NK-92 (cell line): ENCODE data around the gene FAM107A.

Source experiments
- DNase-seq: peaks from one replicate; lab custom pipeline; 2025; ENCODE audit not compliant: unreplicated experiment; lab: John Stamatoyannopoulos, UW

Gene FAM107A, protein sequence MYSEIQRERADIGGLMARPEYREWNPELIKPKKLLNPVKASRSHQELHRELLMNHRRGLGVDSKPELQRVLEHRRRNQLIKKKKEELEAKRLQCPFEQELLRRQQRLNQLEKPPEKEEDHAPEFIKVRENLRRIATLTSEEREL

GRCh38 chr3:58577269-58577821, at the start of gene FAM107A:
FAM107A (minus strand) TSS chr3:58577391; CDS start chr3:58569860, 7,531 bp downstream.
- no peak for DNase-seq

DNA sequence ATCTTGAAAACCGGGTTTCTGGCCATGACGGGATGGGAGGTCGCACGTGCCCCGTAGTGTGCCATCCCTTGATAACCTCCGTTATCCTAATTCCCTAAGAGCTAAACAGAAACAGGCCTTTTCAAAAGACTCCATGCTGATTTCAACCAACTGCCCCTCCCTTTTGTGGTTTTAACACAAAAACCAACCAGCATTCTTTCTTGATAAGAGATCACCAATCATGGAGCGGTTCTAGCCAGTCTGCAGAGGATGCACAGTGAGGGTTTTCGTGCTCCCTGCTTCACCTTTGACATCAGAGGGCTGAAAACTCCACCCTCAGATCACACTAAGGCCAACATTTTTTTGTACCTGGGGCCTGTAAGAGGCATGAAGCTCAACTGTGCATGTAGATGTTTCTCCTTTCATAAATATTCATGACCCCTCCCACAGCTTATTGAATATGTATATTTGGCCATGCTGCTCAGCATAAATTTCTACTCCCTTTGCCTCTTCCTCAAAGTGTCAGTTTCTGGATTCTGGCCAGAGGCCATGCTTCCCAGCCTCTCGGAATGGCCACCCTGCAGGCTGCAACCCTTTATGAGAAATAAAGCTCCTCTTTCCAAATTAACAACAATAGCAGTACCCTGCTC, 48.1 kb upstream of the FAM107A start:
- DNase-seq: no peak

- DNase-seq: no peak
These were observed 47.4 kb upstream of the FAM107A start for GRCh38 chr3:58624550-58624949.

DNA sequence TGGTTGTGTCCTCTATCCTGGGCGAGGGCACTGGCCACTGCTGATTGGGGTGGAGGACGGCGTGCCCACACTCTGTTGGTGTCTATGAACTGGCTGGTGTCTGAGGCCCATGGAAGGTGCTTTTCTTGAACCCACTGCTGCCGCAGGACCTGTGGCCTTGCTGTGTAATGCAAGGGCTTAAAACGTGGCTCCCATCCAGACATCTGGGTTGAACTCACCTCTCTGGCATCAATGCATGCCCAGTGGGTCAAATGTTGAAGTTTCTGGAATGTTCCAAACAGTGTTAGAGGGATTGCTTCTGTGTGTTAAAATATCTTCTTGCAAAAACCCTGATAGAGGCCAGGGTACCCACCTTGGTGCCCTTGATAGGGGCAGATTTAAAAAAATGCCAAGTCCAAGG, 46.8 kb upstream of the FAM107A start:
- no peak for DNase-seq

GRCh38 chr3:58623478-58623877, 46.3 kb upstream of the FAM107A start:
- no peak for DNase-seq

GRCh38 chr3:58622892-58623291, 45.7 kb upstream of the FAM107A start:
- no peak for DNase-seq

- DNase-seq: no peak
These were observed 45.2 kb upstream of the FAM107A start for GRCh38 chr3:58622436-58622835.

GRCh38 chr3:58621086-58621830, 44.1 kb upstream of the FAM107A start:
- DNase-seq: no peak

DNA sequence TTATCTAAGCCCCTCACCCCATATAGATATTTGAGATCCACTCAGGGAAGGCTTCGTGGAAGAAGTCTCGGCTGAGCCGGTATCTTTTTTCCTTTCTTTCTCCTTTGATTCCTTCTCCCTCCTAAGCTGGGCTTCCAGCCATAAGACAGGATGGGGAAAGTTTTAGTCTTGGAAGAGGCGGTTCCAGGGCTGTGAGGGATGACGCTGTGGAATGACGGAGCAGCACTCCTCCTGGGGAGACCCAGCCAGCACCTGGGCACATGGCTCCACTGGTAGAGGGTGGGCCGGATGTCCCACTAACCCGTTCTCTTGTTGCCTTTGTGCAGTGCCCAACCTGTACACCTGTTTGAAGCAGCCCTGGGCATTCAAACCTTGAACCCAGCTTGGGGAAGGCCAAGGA, 43.2 kb upstream of the FAM107A start:
- no peak for DNase-seq

- DNase-seq: no peak
These were observed 40.2 kb upstream of the FAM107A start for GRCh38 chr3:58617338-58617761.

DNA sequence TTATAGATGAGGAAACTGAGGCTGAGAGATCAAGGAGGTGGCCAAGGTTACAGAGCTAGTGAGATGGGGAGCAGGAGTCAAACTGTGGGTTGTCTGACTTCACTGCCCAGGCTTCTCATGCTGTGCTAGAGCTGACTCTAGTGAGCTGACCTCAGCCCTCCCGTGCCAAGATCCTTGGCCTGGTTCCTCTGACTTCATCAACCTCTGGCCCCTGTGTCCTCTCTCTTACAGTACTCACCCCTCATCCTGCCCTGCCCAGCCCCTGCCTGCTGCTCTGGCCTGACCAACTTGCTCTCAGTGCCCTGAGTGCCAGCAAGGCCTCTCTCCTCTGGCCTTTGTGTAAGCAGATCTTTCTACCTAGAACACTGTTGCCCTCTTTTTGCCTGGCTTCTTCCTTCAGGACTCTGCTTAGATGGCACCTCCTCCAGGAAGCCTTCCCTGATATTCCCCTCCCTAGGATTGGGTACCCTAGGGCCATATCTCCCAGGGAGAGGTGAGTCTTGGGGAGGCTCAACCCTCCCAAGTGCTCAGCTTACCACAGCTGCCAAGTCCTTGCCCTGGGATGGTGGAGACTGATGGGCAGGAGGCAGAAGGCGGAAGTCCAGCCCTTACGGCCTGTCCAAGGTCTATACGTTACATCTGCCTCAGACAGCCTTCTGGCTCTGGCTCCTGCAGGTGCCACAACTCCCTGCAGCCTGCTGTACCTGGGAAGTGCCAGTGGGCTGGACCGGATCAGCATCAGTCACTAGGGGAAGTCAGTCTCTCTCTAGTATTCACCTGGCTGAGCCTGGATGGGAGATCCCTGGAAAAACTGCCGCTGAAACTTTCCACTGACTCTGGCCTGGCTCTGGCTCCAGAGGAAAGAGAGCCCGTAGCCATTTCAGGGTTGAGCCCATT, 36.3 kb upstream of the FAM107A start:
- DNase-seq: no peak

GRCh38 chr3:58612830-58613229, 35.6 kb upstream of the FAM107A start:
- DNase-seq: no peak

- no peak for DNase-seq
These were observed 32.8 kb upstream of the FAM107A start for GRCh38 chr3:58609990-58610389.

DNA sequence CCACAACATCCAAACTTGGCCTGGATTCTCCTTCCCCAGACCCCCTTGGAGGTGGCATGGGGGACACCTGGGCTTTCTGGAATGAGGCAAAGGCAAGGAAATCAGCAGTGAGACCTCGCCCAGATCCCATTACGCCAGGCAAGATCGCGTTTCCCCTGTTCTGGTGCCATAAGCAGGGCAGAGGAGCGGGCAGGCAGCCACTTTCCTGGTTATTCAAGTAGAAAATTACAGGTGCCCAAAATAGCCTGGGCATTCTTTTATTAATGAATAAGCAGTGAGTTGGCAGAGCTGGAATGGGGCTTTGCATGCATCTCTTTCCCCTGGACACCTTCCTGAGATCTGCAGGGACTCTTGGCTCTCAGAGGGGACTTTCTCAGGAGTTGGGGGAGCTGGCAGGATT, 31.5 kb upstream of the FAM107A start:
- DNase-seq: no peak

DNA sequence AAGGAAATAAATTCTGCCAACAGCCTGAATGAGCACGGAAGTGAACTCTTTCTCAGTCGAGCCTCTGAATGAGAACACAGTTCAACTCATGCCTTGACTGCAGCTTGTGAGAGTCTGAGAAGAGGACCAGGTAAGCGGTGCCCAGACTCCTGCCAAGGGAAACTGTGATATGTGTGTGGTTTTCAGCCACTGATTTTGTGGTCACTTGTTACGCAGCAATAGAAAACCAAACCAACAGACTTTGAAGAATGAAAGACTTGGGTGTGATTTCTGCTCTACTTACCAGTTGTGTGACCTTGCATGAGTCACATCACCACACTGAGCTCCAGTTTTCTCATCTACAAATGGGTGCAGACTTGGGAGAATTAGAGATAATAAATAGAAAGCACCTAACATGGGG, 30.6 kb upstream of the FAM107A start:
- DNase-seq: no peak

DNA sequence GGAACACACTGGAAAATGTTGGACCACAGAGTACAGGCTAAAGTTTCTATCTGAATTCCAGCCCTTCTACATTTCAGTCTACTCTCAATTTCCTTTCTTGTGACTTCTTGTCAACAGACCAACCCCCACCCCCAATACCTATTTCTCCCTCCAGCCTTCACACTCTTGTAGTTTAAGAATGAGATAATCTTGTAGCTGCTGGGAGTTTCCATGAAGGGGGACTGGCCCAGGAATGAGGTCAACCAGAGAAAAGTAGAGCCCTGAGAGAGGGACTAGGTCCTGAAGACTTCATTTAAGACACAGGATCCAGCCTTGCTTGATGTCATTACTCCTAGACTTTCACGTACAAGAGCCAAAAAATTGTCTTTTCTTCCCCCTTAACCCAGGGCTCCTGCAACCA, 29.5 kb upstream of the FAM107A start:
- DNase-seq: no peak

- DNase-seq: no peak
These were observed 26.8 kb upstream of the FAM107A start for GRCh38 chr3:58604031-58604430.

DNA sequence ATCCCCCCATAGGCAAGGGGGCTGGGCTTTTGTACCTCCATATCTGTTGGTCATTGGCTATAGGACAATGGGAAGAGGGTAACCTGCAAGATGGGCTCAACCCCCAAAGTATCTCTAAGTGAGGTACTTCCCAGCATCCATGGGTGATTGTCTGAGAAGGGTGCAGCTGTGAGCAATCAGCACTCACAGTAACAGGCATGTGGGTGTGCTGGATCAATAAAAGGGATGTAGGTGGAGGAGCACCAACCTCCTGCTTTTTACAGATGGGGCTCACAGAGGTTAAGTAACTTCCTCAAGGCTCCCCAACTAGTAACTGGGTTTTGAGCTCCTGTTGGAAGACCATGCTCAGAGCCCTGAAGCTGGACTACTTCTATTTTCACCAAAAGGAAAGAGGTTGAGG, 26.4 kb upstream of the FAM107A start:
- no peak for DNase-seq

GRCh38 chr3:58597770-58598310, 20.6 kb upstream of the FAM107A start:
- no peak for DNase-seq

DNA sequence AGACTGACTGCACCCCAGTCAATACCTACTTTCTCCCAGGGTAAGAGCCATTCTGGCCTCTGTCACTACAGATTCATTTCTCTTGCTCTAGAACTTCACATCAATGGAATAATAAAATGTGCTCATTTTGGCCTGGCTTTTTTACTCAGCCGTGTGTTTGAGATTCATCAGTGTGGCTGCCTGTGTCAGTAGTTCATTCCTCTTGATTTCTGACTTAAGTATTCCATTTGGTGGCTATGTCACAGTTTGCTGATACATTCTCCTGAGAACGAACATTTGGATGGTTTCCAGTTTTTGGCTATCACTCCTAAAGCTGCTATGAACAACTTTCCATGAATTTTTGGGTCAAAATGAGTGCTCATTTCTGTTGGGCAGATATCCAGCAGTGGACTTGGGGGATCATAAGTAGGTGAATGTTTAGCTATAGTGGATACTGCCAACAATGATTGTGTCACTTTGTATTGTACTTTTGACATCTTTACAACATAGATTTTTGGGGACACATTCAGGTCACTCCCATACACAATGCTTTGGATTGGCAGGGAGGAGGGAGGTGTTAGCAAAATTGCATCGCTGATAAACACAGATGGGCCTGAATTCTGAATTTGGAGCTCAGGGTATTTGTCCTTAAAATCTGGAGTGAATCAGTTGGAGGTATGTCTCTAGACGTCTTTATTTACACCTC, 19.8 kb upstream of the FAM107A start:
- DNase-seq: no peak
